Astrocyte of the cerebellum (primary cell): ENCODE measurements around the gene CHST15.

ENCODE experiments used
- DNase-seq: peaks from one replicate; pipeline ENCODE4 v3.0.0-alpha.2; 2011; ENCODE audit warnings: low read depth
- H3K4me3 ChIP-seq: 2 replicates; pipeline ENCODE4 v1.5.1; 2011; ENCODE audit warnings: mild to moderate bottlenecking, low read depth, low read length, moderate library complexity
- CTCF ChIP-seq: IDR thresholded peaks from 2 replicates; pipeline ENCODE4 v1.5.1; 2012; ENCODE audit warnings: low read length, low read depth, moderate library complexity, mild to moderate bottlenecking; ENCODE audit errors: missing control alignments
- in situ Hi-C: cut with HindIII; loops from 2 replicates; pipeline ENCODE4 v1.10.0; 2017; ENCODE audit warnings: low sequenced_read_pairs

CHST15 gene

GRCh38 chr10:124110882-124111281 is 17.5 kb upstream of the CHST15 start:
- H3K4me3 ChIP-seq: no peak overlapping the region
- DNase-seq: no peak
- in situ Hi-C loops: no loop called here
- TF ChIP-seq CTCF: no peak

- TF ChIP-seq CTCF: no peak
- no peak for DNase-seq
- in situ Hi-C loops: no loop called here
- no peak overlapping the region for H3K4me3 ChIP-seq
Observed at GRCh38 chr10:124109261-124109660, 15.9 kb upstream of the CHST15 start.

- TF ChIP-seq CTCF: no peak
- no peak overlapping the region for H3K4me3 ChIP-seq
- DNase-seq: no peak
- in situ Hi-C loops: no loop called here
Observed at GRCh38 chr10:124107072-124107471, 13.7 kb upstream of the CHST15 start.

- in situ Hi-C loops: no loop called here
- peak; percentile 92 for DNase-seq
- TF ChIP-seq CTCF: no peak
- no peak overlapping the region for H3K4me3 ChIP-seq
Observed at GRCh38 chr10:124106241-124106879, 13.0 kb upstream of the CHST15 start.

GRCh38 chr10:124105594-124105993 is 12.2 kb upstream of the CHST15 start:
- H3K4me3 ChIP-seq: no peak overlapping the region
- no peak for DNase-seq
- in situ Hi-C loops: no loop called here
- no peak for TF ChIP-seq CTCF

GRCh38 chr10:124105045-124105444 is 11.6 kb upstream of the CHST15 start:
- in situ Hi-C loops: no loop called here
- no peak for DNase-seq
- TF ChIP-seq CTCF: no peak
- no peak overlapping the region for H3K4me3 ChIP-seq
